A549 (cell line): ENCODE results near the gene PTGES. TPM values are rescaled to one million over a fixed set of nuclear protein-coding genes. Genes with fewer than 3 reads are reported as not detected.

Experiments used
- ATAC-seq, 2 experiments: fragments of 200-7000 bp in 1 of 2; fragments of >200 bp in 1 of 2; cut with Nextera tagmentation in 1 of 2; cut with Tn5 transposase in 1 of 2; 3 replicates each; pipeline versions ENCODE4 v1.8.0 to v1.9.1; 2018 to 2020; ENCODE audit warnings: mild to moderate bottlenecking in 1 of 2, moderate library complexity in 1 of 2
- CTCF ChIA-PET: fragments of 300-600 bp; sonication (Branson Sonifier 250); formaldehyde crosslinking; extraction: SDS; loops from one replicate; lab custom pipeline; 2021; ENCODE audit warnings: antibody characterized with exemption, inconsistent platforms; lab: Yijun Ruan, JAX
- POLR2A ChIA-PET: fragments of 350-600 bp; formaldehyde crosslinking; extraction: SDS; loops from one replicate; lab custom pipeline; 2021; ENCODE audit warnings: antibody characterized with exemption, inconsistent platforms; lab: Yijun Ruan, JAX
- DNase-seq, 2 experiments: peaks; one replicate each; pipeline versions ENCODE4 v3.0.0 to v3.0.0-alpha.2; 2011 to 2016; ENCODE audit warnings: low read depth in 1 of 2, low spot score in 1 of 2
- FAIRE-seq: peaks from 2 replicates; lab custom pipeline; 2011; peaks lifted over from hg19 to GRCh38; lab: Jason Lieb, UNC
- H3K27ac ChIP-seq, 2 experiments: fragments of >200 bp; sonication (Bioruptor Twin); formaldehyde crosslinking; 3 replicates each; pipeline ENCODE4 v1.5.1; 2016 to 2017
- H3K4me1 ChIP-seq: fragments of >200 bp; sonication (Bioruptor Twin); formaldehyde crosslinking; 3 replicates; pipeline ENCODE4 v1.6.1; 2016
- H3K4me2 ChIP-seq: fragments of >200 bp; sonication (Bioruptor Twin); formaldehyde crosslinking; 3 replicates; pipeline ENCODE4 v1.6.1; 2016
- H3K4me3 ChIP-seq: fragments of >200 bp; sonication (Bioruptor Twin); formaldehyde crosslinking; 3 replicates; pipeline ENCODE4 v1.5.1; 2016
- H3K9me3 ChIP-seq: fragments of >200 bp; sonication (Bioruptor Twin); formaldehyde crosslinking; 3 replicates; pipeline ENCODE4 v1.6.1; 2016
- ATOH8 ChIP-seq: fragments of 250-450 bp; sonication (Bioruptor Pico); IDR thresholded peaks from 2 replicates; pipeline ENCODE4 v1.5.0; 2020; ENCODE audit warnings: low read depth, mild to moderate bottlenecking, moderate library complexity
- BHLHE40 ChIP-seq: IDR thresholded peaks from 2 replicates; pipeline ENCODE4 v1.6.1; 2012; ENCODE audit warnings: low read depth, low read length, inconsistent platforms
- CHD4 ChIP-seq: fragments of 200-600 bp; sonication (generic); IDR thresholded peaks from 2 replicates; pipeline ENCODE4 v1.6.1; 2016; ENCODE audit warnings: antibody characterized with exemption, mild to moderate bottlenecking, borderline replicate concordance
- EHF ChIP-seq: fragments of 250-450 bp; sonication (Bioruptor Pico); IDR thresholded peaks from 2 replicates; pipeline ENCODE4 v1.5.0; 2020; ENCODE audit warnings: mild to moderate bottlenecking
- ELK1 ChIP-seq: fragments of 150-350 bp; IDR thresholded peaks from 2 replicates; pipeline ENCODE4 v1.6.1; 2014; ENCODE audit warnings: low read depth, mild to moderate bottlenecking, low read length
- EP300 ChIP-seq, 2 experiments: fragments of >200 bp; sonication (Bioruptor Twin); formaldehyde crosslinking; IDR thresholded peaks; 2 replicates in 1 of 2; 3 replicates in 1 of 2; pipeline ENCODE4 v1.6.1; 2016 to 2017
- ESRRA ChIP-seq: fragments of 150-350 bp; IDR thresholded peaks from 2 replicates; pipeline ENCODE4 v1.6.1; 2014; ENCODE audit warnings: mild to moderate bottlenecking, low read length, borderline replicate concordance
- FOSB ChIP-seq: fragments of 250-450 bp; sonication (Bioruptor Pico); IDR thresholded peaks from 2 replicates; pipeline ENCODE4 v1.5.0; 2020; ENCODE audit warnings: mild to moderate bottlenecking, moderate library complexity
- FOSL2 ChIP-seq, 2 experiments: fragments of 450-650 bp in 1 of 2; fragments of >200 bp in 1 of 2; sonication (Bioruptor Twin) in 1 of 2; formaldehyde crosslinking; IDR thresholded peaks; 2 replicates each; pipeline versions ENCODE4 v1.5.0 to v1.6.1; 2016 to 2020; ENCODE audit warnings: mild to moderate bottlenecking in 1 of 2, moderate library complexity in 1 of 2
- GATA3 ChIP-seq: IDR thresholded peaks from 2 replicates; pipeline ENCODE4 v1.6.1; 2012; ENCODE audit warnings: borderline replicate concordance
- HES2 ChIP-seq: fragments of >200 bp; sonication (Bioruptor Twin); formaldehyde crosslinking; IDR thresholded peaks from 2 replicates; pipeline ENCODE4 v1.6.1; 2016
- HOXA7 ChIP-seq: fragments of 250-450 bp; sonication (Bioruptor Pico); IDR thresholded peaks from 2 replicates; pipeline ENCODE4 v1.5.0; 2020; ENCODE audit warnings: mild to moderate bottlenecking, moderate library complexity
- HOXB13 ChIP-seq: fragments of 250-450 bp; sonication (Bioruptor Pico); IDR thresholded peaks from 2 replicates; pipeline ENCODE4 v1.5.0; 2020; ENCODE audit warnings: low read depth, mild to moderate bottlenecking, moderate library complexity
- HOXB5 ChIP-seq: fragments of 250-450 bp; sonication (Bioruptor Pico); IDR thresholded peaks from 2 replicates; pipeline ENCODE4 v1.5.0; 2020; ENCODE audit warnings: mild to moderate bottlenecking, moderate library complexity
- JUN ChIP-seq, 2 experiments: fragments of >200 bp; sonication (Bioruptor Twin); formaldehyde crosslinking; IDR thresholded peaks; 2 replicates in 1 of 2; 3 replicates in 1 of 2; pipeline ENCODE4 v1.6.1; 2016 to 2017
- JUNB ChIP-seq: fragments of >200 bp; sonication (Bioruptor Twin); formaldehyde crosslinking; IDR thresholded peaks from 2 replicates; pipeline ENCODE4 v1.6.1; 2016
- KDM1A ChIP-seq: fragments of 200-600 bp; sonication (generic); IDR thresholded peaks from 2 replicates; pipeline ENCODE4 v1.6.1; 2016; ENCODE audit warnings: low read depth, mild to moderate bottlenecking
- MAFK ChIP-seq: fragments of 450-650 bp; IDR thresholded peaks from 2 replicates; pipeline ENCODE4 v1.6.1; 2014; ENCODE audit not compliant: partially characterized antibody
- MAZ ChIP-seq: fragments of 150-350 bp; IDR thresholded peaks from 2 replicates; pipeline ENCODE4 v1.6.1; 2014; ENCODE audit warnings: antibody characterized with exemption, low read depth, low read length, borderline replicate concordance
- MYC ChIP-seq: IDR thresholded peaks from 2 replicates; pipeline ENCODE4 v1.6.1; 2012; ENCODE audit warnings: mild to moderate bottlenecking, inconsistent platforms, low read length, improper control_type of control experiment, borderline replicate concordance
- NFE2L2 ChIP-seq: fragments of 150-350 bp; conservative IDR thresholded peaks from 2 replicates; pipeline ENCODE4 v1.6.1; 2014; ENCODE audit warnings: low read length
- NR3C1 ChIP-seq: fragments of >200 bp; sonication (Bioruptor Twin); formaldehyde crosslinking; IDR thresholded peaks from 3 replicates; pipeline ENCODE4 v1.6.1; 2017
- PHF8 ChIP-seq: fragments of 200-600 bp; sonication (generic); IDR thresholded peaks from 2 replicates; pipeline ENCODE4 v1.6.1; 2016; ENCODE audit warnings: low read depth, mild to moderate bottlenecking, antibody characterized with exemption, moderate library complexity, borderline replicate concordance
- POLR2A ChIP-seq: IDR thresholded peaks from 2 replicates; pipeline ENCODE4 v1.6.1; 2012; ENCODE audit warnings: mild to moderate bottlenecking, low read length
- POLR2AphosphoS2 ChIP-seq: conservative IDR thresholded peaks from 2 replicates; pipeline ENCODE4 v1.6.1; 2012; ENCODE audit warnings: low read length, improper control_type of control experiment, inconsistent platforms
- RAD21 ChIP-seq, 2 experiments: fragments of >200 bp in 1 of 2; sonication (Bioruptor Twin) in 1 of 2; formaldehyde crosslinking in 1 of 2; IDR thresholded peaks in 1 of 2; conservative IDR thresholded peaks in 1 of 2; 2 replicates in 1 of 2; 3 replicates in 1 of 2; pipeline ENCODE4 v1.6.1; 2012 to 2018; ENCODE audit warnings: inconsistent platforms in 1 of 2
- REST ChIP-seq: fragments of 200-600 bp; sonication (generic); IDR thresholded peaks from 2 replicates; pipeline ENCODE4 v1.6.1; 2016; ENCODE audit warnings: antibody characterized with exemption, mild to moderate bottlenecking, moderate library complexity
- SMC3 ChIP-seq: fragments of >200 bp; sonication (Bioruptor Twin); formaldehyde crosslinking; IDR thresholded peaks from 3 replicates; pipeline ENCODE4 v1.6.1; 2018; ENCODE audit warnings: inconsistent platforms
- ZC3H11A ChIP-seq: fragments of 450-650 bp; IDR thresholded peaks from 2 replicates; pipeline ENCODE4 v1.6.1; 2014; ENCODE audit warnings: antibody characterized with exemption, mild to moderate bottlenecking
- ZFP36 ChIP-seq: fragments of 450-650 bp; IDR thresholded peaks from 2 replicates; pipeline ENCODE4 v1.6.1; 2014; ENCODE audit warnings: borderline replicate concordance; ENCODE audit not compliant: partially characterized antibody
- ZNF302 ChIP-seq: fragments of 250-450 bp; sonication (Bioruptor Pico); IDR thresholded peaks from 2 replicates; pipeline ENCODE4 v1.9.0; 2021; ENCODE audit warnings: inconsistent platforms, mild to moderate bottlenecking, moderate library complexity
- WGBS: methylation state at CpG from one replicate; pipeline ENCODE4 v1.1.6; 2017; ENCODE audit errors: missing lambda C conversion rate; 5-methylcytosine and 5-hydroxymethylcytosine counted together
- polyA plus RNA-seq, 4 experiments: library from polyadenylated mRNA; depleted of rRNA in 3 of 4; stranded (reverse); fragments of >200 nt; fragmentation: RNase III in 1 of 4; extraction: RNeasy Plus Mini Kit Qiagen cat#74134 plus additional on column Dnase treatment in 1 of 4; gene quantifications; 2 replicates in 3 of 4; 3 replicates in 1 of 4; pipeline ENCODE4 v1.2.3, GENCODE V29; 2011 to 2017

The PTGES gene
- polyA plus RNA-seq, 2 of the 4 experiments (the other 2 are of a cell fraction): 19.1 to 58.8 TPM

GRCh38 chr9:129770741-129771140, 17.9 kb upstream of the PTGES start:
- POLR2A ChIA-PET: no interaction called here
- no peak for FAIRE-seq

GRCh38 chr9:129769669-129770068, 16.8 kb upstream of the PTGES start:
- no peak overlapping the region for H3K4me2 ChIP-seq
- no peak for TF ChIP-seq BHLHE40
- no peak for TF ChIP-seq FOSB (CRISPR knock-in tag)
- no peak for TF ChIP-seq FOSL2 (IDR thresholded peaks at IDR 0.05)
- TF ChIP-seq FOSL2 (CRISPR knock-in tag; IDR thresholded peaks at IDR 0.05): no peak
- no peak for TF ChIP-seq POLR2AphosphoS2
- TF ChIP-seq HOXB13: no peak
- H3K9me3 ChIP-seq: no peaks in the 10 kb centered on the region
- POLR2A ChIA-PET: no interaction called here
- ATAC-seq (no peak), DNase-seq (no peak), FAIRE-seq (no peak)
- no peak overlapping the region for H3K4me3 ChIP-seq
- 84% methylated on average over 5 of the region's 5 CpGs for WGBS
- CTCF ChIA-PET: interaction anchor here (1.0 to 5.1 kb wide), 8 partner anchors 11 to 185 kb away, joined by 3 to 37 read pairs (median 4); partner anchors contain the start of gene PTGES
- H3K4me1 ChIP-seq: peaks cover 24% of the 10 kb centered on the region
- H3K27ac ChIP-seq: peak overlapping the region in 1 of 2 experiments; percentile 45; a peak in 2 of 6 replicates

More at GRCh38 chr9:129770741-129771140, 17.9 kb upstream of the PTGES start:
- 75% methylated on average over 5 of the region's 5 CpGs for WGBS
- DNase-seq: no peak
- Histone ChIP-seq H3K9me3 (no peaks in the 10 kb centered on the region), H3K4me3 (no peak overlapping the region), H3K27ac (peak overlapping the region in 1 of 2 experiments; percentile 20; a peak in 2 of 6 replicates), H3K4me2 (no peak overlapping the region), H3K4me1 (peaks cover 35% of the 10 kb centered on the region)
- CTCF ChIA-PET: interaction anchor here (1.0 to 5.1 kb wide), 4 partner anchors 11 to 33 kb away, joined by 3 to 37 read pairs (median 8); no protein-coding TSS in a partner anchor
- no peak for TF ChIP-seq JUNB
- no peak for TF ChIP-seq MAFK
- TF ChIP-seq EP300 (IDR thresholded peaks at IDR 0.05): no peak
- no peak for TF ChIP-seq MAZ
- TF ChIP-seq BHLHE40: no peak
- no peak for TF ChIP-seq HOXA7
- TF ChIP-seq NFE2L2: no peak
- TF ChIP-seq ZC3H11A: no peak
- TF ChIP-seq ATOH8 (CRISPR knock-in tag): no peak
- no peak for TF ChIP-seq HOXB13
- TF ChIP-seq CHD4: no peak
- TF ChIP-seq HOXB5: no peak
- TF ChIP-seq JUN (IDR thresholded peaks at IDR 0.05): no peak
- TF ChIP-seq ZFP36: no peak
- TF ChIP-seq SMC3: no peak
- no peak for ATAC-seq

GRCh38 chr9:129768486-129768885, 15.6 kb upstream of the PTGES start:
- no peak overlapping the region for H3K4me2 ChIP-seq
- POLR2A ChIA-PET: interaction anchor here (0.5 kb wide), 1 partner anchor 116 kb away, joined by 3 read pairs; no protein-coding TSS in a partner anchor
- H3K9me3 ChIP-seq: no peaks in the 10 kb centered on the region
- DNase-seq (no peak), FAIRE-seq (no peak), ATAC-seq (no peak)
- H3K27ac ChIP-seq: no peak overlapping the region
- 95% methylated on average over 6 of the region's 6 CpGs for WGBS
- no peak overlapping the region for H3K4me3 ChIP-seq
- peaks cover 13% of the 10 kb centered on the region for H3K4me1 ChIP-seq
- CTCF ChIA-PET: interaction anchor here (0.9 to 10.0 kb wide), 11 partner anchors 9 to 637 kb away, joined by 3 to 76 read pairs (median 4); partner anchors contain the start of gene PTGES
- TF ChIP-seq KDM1A (no peak), ELK1 (no peak), HES2 (no peak), ZFP36 (no peak), POLR2A (no peak), PHF8 (no peak), GATA3 (no peak), EHF (no peak), RAD21 (conservative IDR thresholded peaks at IDR 0.05 in 1 of 2, IDR thresholded peaks at IDR 0.05 in 1 of 2) (no peak), NR3C1 (no peak), JUNB (no peak), MYC (no peak), ESRRA (no peak), ZNF302 (CRISPR knock-in tag) (no peak), REST (no peak), MAFK (no peak)
